GM12801 (cell line): Measurements from ENCODE around the gene TMEM14B.

Experiments used
- CTCF ChIP-seq: IDR thresholded peaks from one replicate; pipeline ENCODE4 v1.5.1; 2011; ENCODE audit warnings: control low read depth; ENCODE audit not compliant: insufficient read length; ENCODE audit errors: extremely low read depth

Gene TMEM14B

GRCh38 chr6:10791673-10792072, 44.1 kb downstream of the TMEM14B start:
- TF ChIP-seq CTCF, result no peak

- no peak for TF ChIP-seq CTCF
Observed at GRCh38 chr6:10792101-10792500, 44.5 kb downstream of the TMEM14B start.

GRCh38 chr6:10793035-10793434, 45.4 kb downstream of the TMEM14B start:
- no peak for TF ChIP-seq CTCF

GRCh38 chr6:10793695-10794094, 46.1 kb downstream of the TMEM14B start:
- TF ChIP-seq CTCF, result no peak

- TF ChIP-seq CTCF, result no peak
Observed at GRCh38 chr6:10794239-10794638, 46.6 kb downstream of the TMEM14B start.

- TF ChIP-seq CTCF, result no peak
Observed at GRCh38 chr6:10800810-10801209, 53.2 kb downstream of the TMEM14B start.

GRCh38 chr6:10801224-10801848, 53.7 kb downstream of the TMEM14B start:
- peak; percentile 94 for TF ChIP-seq CTCF
